ENCODE results near the gene MRPL14. TPM values are rescaled to one million over a fixed set of nuclear protein-coding genes. Genes with fewer than 3 reads are reported as not detected.

MRPL14 gene
- total and polyA plus RNA-seq, 9 of the 15 experiments (the other 6 are each of a cell fraction or from before 2014, with no cell fraction given), result 126 to 424 (median 165) TPM

GRCh38 chr6:44107017-44107416 is 20.2 kb downstream of the MRPL14 start (continued):
- TF ChIP-seq MGA (IDR thresholded peaks at IDR 0.05) (no peak), HIVEP1 (CRISPR knock-in tag; IDR thresholded peaks at IDR 0.05) (no peak)
- TF ChIP-seq, protein P1, sequence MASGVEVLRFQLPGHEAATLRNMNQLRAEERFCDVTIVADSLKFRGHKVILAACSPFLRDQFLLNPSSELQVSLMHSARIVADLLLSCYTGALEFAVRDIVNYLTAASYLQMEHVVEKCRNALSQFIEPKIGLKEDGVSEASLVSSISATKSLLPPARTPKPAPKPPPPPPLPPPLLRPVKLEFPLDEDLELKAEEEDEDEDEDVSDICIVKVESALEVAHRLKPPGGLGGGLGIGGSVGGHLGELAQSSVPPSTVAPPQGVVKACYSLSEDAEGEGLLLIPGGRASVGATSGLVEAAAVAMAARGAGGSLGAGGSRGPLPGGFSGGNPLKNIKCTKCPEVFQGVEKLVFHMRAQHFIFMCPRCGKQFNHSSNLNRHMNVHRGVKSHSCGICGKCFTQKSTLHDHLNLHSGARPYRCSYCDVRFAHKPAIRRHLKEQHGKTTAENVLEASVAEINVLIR (CRISPR knock-in tag; IDR thresholded peaks at IDR 0.05), result no peak

Data from K562 (cell line).